Measurements from ENCODE around the gene PTPRM.

Gene PTPRM

GRCh38 chr18:8238507-8238906 lies 671.4 kb downstream of the PTPRM start:
- no peak for ATAC-seq
- no peak for DNase-seq

GRCh38 chr18:8241731-8242130 lies 674.6 kb downstream of the PTPRM start:
- ATAC-seq (no peak), DNase-seq (no peak)

GRCh38 chr18:8242151-8242696 lies 675.1 kb downstream of the PTPRM start:
- ATAC-seq (no peak), DNase-seq (no peak)

- ATAC-seq = no peak
- no peak for DNase-seq
Measured at GRCh38 chr18:8247700-8248099, 680.6 kb downstream of the PTPRM start.

- ATAC-seq (no peak), DNase-seq (no peak)
Measured at GRCh38 chr18:8248576-8248975, 681.5 kb downstream of the PTPRM start.

- ATAC-seq = no peak
- no peak for DNase-seq
Measured at GRCh38 chr18:8249811-8250210, 682.7 kb downstream of the PTPRM start.

- ATAC-seq = no peak
- no peak for DNase-seq
Measured at GRCh38 chr18:8252371-8252770, 685.3 kb downstream of the PTPRM start.

GRCh38 chr18:8253944-8254343 lies 686.8 kb downstream of the PTPRM start:
- DNase-seq (no peak), ATAC-seq (no peak)

GRCh38 chr18:8254654-8255053 lies 687.5 kb downstream of the PTPRM start:
- DNase-seq = no peak
- ATAC-seq = no peak

GRCh38 chr18:8257851-8258434 lies 690.8 kb downstream of the PTPRM start:
- DNase-seq = no peak
- ATAC-seq = no peak

- no peak for DNase-seq
- no peak for ATAC-seq
Measured at GRCh38 chr18:8260319-8260718, 693.2 kb downstream of the PTPRM start.

GRCh38 chr18:8260827-8261226 lies 693.7 kb downstream of the PTPRM start:
- no peak for ATAC-seq
- DNase-seq = no peak

- no peak for ATAC-seq
- no peak for DNase-seq
Measured at GRCh38 chr18:8261651-8262091, 694.6 kb downstream of the PTPRM start.

GRCh38 chr18:8262221-8262620 lies 695.1 kb downstream of the PTPRM start:
- ATAC-seq = no peak
- DNase-seq = no peak

GRCh38 chr18:8264116-8264515 lies 697.0 kb downstream of the PTPRM start:
- no peak for DNase-seq
- ATAC-seq = no peak

GRCh38 chr18:8264861-8265411 lies 697.8 kb downstream of the PTPRM start:
- DNase-seq (no peak), ATAC-seq (no peak)

- ATAC-seq = no peak
- DNase-seq = no peak
Measured at GRCh38 chr18:8272254-8272653, 705.1 kb downstream of the PTPRM start.

- no peak for DNase-seq
- no peak for ATAC-seq
Measured at GRCh38 chr18:8274370-8274769, 707.3 kb downstream of the PTPRM start.

GRCh38 chr18:8276406-8276805 lies 709.3 kb downstream of the PTPRM start:
- DNase-seq (no peak), ATAC-seq (no peak)

- DNase-seq = no peak
- no peak for ATAC-seq
Measured at GRCh38 chr18:8277270-8277669, 710.2 kb downstream of the PTPRM start.

- no peak for ATAC-seq
- DNase-seq = no peak
Measured at GRCh38 chr18:8279346-8279745, 712.2 kb downstream of the PTPRM start.

- ATAC-seq = no peak
Measured at GRCh38 chr18:8279781-8280330, 712.7 kb downstream of the PTPRM start.

GRCh38 chr18:8283891-8284585 lies 716.9 kb downstream of the PTPRM start:
- no peak for DNase-seq

More at GRCh38 chr18:8279781-8280330, 712.7 kb downstream of the PTPRM start:
- no peak for DNase-seq

More at GRCh38 chr18:8283891-8284585, 716.9 kb downstream of the PTPRM start:
- ATAC-seq = no peak

Measured in stimulated activated naive CD8-positive, alpha-beta T cell treated with anti-CD3 and anti-CD28 coated beads, Interleukin-15, Interleukin-2, amounts not matched to agents 100 U/mL and 50 U/mL, for 24 hours (primary cell).